GM23338 (cell line): ENCODE measurements around the gene TAF10.

Experiments used
- POLR2AphosphoS5 ChIP-seq: IDR thresholded peaks from 2 replicates; pipeline ENCODE4 v1.6.1; 2016; ENCODE audit warnings: antibody characterized with exemption, low read depth
- TF ChIP-seq, protein P1 (sequence below), 2 experiments: fragments of 200-600 bp in 1 of 2; sonication (generic) in 1 of 2; conservative IDR thresholded peaks; 2 replicates each; pipeline versions ENCODE4 v1.5.1 to v1.6.1; 2016 to 2017; ENCODE audit warnings: antibody characterized with exemption in 2 of 2, low read depth in 2 of 2, mild to moderate bottlenecking in 2 of 2, moderate library complexity in 1 of 2

DNA sequence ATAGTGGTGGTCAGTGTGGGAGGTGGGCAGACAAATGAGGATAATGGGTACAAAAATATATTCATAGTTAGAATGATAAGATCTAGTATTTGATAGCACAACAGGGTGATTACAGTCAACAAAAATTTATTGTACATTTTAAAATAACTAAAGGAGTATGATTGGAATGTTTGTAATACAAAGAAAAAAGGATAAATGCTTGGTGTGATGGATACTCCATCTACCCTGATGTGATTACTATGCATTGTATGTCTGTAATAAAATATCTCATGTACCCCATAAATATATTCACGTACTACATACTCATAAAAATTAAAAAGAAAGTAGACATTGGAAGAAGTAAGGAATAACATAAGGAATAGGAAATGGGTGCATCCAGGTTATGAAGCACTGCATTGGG, 24.0 kb downstream of the TAF10 start:
- TF ChIP-seq, protein P1, sequence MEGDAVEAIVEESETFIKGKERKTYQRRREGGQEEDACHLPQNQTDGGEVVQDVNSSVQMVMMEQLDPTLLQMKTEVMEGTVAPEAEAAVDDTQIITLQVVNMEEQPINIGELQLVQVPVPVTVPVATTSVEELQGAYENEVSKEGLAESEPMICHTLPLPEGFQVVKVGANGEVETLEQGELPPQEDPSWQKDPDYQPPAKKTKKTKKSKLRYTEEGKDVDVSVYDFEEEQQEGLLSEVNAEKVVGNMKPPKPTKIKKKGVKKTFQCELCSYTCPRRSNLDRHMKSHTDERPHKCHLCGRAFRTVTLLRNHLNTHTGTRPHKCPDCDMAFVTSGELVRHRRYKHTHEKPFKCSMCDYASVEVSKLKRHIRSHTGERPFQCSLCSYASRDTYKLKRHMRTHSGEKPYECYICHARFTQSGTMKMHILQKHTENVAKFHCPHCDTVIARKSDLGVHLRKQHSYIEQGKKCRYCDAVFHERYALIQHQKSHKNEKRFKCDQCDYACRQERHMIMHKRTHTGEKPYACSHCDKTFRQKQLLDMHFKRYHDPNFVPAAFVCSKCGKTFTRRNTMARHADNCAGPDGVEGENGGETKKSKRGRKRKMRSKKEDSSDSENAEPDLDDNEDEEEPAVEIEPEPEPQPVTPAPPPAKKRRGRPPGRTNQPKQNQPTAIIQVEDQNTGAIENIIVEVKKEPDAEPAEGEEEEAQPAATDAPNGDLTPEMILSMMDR (conservative IDR thresholded peaks at IDR 0.05; ENCODE audit: low read depth in 2 of 2): no peak
- no peak for TF ChIP-seq POLR2AphosphoS5
